GM18951 (cell line): Measurements from ENCODE around the gene LTBP1.

ENCODE experiments used
- POLR2A ChIP-seq: IDR thresholded peaks from 4 replicates; pipeline ENCODE4 v1.6.1; 2011; ENCODE audit warnings: mild to moderate bottlenecking; ENCODE audit not compliant: insufficient read length, insufficient read depth; ENCODE audit errors: extremely low read depth
- in situ Hi-C: fragments of 300-500 bp; cut with MboI; formaldehyde crosslinking; loops from one replicate; pipeline ENCODE4 v1.12.0; 2022; ENCODE audit warnings: low sequenced_read_pairs, mixed read lengths, inconsistent platforms; ENCODE audit not compliant: unreplicated experiment

LTBP1 gene

DNA sequence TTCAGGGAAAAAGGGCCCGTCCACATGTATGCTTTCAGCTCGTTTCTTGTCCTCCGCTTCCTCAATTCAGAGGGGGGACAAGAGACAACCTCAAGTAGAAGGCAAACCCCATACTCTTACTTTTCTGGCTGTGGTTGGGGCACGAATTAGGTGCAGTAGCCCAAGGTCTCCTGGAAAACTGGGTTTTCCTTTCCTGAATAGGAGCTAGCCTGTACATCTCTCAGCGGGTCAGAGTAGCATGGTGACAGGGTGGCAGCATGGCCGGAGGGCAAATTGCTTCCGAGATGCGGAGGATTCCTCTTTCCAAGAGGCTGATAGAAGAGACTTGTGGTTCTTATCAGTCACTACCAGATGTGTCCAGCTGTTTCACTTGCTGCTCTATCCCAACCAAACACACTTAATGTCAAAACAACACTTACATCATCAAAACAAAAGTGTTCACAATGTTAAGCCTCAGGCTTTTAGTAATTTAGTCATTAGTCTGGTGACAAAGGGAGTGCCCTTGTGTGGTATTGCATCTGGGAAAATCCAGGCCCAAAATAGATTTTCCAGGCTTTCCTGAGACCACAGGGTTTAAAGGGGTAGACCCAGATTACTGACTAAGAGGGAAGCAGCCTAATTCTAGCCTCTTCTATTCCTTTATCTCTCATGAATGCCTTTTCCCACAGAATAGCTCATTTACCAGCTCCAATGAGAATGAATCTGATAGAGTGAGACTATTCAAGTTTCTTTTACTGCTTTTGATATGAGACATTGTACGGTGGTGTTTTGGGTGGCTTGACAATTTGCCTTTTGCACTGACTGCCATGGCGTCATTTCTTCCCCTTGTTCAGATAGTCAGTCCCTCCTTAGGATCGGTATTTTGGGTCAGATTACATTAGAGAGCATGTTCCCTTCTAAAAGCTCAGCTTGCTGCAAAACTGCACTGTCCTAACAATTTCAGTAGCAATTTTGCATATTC, 162.0 kb downstream of the LTBP1 start:
- in situ Hi-C loops: no loop called here
- no peak for TF ChIP-seq POLR2A

DNA sequence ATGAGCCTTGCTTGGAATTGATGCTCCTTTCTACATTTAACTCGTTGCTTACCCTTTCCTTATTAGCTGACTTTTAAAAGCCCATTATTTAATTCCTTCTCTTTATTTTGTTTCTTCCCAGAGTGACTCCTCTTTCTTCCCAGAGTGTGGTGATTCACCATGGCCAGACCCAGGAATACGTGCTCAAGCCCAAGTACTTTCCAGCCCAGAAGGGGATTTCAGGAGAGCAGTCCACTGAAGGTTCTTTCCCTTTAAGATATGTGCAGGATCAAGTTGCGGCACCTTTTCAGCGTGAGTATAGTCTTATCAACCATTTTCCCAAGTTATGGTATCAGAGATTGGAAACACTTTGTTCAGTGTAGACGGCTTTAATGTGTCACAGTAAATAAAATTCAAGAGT, 163.7 kb downstream of the LTBP1 start:
- TF ChIP-seq POLR2A: no peak
- in situ Hi-C loops: no loop called here

DNA sequence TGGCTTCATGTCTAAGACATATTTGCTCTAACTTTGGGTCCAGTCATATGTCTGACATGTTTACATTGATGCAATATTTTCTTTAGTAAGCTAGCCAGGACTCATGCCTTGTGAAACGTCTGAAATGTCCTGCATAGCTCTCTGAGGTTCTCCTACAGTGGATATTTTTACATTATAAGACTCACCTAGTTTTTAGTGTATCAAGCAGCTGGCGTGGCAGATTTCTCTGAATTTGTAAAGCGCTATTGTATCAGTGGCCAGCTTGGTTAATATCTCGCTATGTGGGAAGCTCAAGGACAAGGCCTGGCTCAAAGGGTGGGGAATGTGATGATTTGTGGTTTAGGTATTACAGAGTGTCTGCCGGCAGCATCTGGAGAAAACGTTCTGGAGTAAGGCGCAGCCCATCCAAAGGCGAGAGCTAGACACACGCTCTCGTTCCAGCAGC, 164.3 kb downstream of the LTBP1 start:
- no peak for TF ChIP-seq POLR2A
- in situ Hi-C loops: no loop called here

DNA sequence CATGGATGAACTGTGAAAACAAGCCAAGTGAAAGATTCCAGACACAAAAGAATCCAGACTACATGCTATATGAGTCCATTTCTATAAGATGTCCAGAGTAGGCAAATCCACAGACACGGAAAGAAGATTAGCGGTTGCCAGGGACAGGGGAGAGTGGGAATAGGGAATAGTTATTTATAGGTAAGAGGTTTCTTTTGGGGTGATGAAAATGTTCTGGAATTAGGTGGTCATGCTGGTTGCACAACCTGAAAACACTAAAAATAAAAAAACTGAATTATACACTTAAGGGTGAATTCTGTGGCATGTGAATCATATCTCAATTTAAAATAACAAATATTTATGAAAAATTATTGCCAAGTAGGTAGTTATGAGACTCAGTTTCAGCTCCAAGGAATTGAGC, 168.4 kb downstream of the LTBP1 start:
- in situ Hi-C loops: no loop called here
- no peak for TF ChIP-seq POLR2A

DNA sequence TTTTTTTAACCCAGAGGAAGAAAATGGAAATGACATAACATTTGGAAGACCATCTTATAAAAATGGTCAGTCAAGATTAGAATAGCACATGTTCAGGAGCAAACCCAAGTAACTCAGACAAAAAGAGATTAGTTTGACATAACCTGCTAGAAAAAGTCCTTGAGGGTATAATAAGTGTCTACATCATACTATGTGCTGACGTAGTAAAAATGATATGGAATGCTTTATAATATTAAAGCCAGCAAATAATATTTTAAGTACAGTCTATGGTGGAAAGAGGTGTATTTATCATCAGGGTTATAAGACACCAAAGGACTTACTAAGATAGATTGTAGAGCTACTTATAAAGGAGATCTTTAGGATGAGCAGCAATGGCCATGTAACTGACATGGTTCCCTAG, 169.0 kb downstream of the LTBP1 start:
- TF ChIP-seq POLR2A: no peak
- in situ Hi-C loops: no loop called here

DNA sequence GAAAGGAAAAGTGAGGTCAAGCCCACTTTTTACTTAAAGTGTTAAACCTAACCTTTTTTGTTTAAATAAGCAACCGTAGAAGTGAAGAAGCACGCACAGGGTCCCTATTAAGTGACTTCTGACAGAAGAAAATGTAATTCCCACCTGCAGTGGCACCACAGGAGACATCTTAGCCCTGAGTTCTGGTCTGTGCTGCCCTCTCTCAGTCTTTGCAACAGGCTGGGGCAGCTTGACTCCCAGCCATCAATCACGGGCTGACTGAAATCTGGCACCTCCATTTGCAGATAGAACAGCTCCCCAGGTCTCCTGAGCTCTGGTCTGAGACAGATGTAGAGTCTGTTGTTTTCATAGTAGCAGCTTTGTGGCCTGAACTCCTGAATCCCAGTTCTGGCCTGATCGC, 170.0 kb downstream of the LTBP1 start:
- in situ Hi-C loops: no loop called here

DNA sequence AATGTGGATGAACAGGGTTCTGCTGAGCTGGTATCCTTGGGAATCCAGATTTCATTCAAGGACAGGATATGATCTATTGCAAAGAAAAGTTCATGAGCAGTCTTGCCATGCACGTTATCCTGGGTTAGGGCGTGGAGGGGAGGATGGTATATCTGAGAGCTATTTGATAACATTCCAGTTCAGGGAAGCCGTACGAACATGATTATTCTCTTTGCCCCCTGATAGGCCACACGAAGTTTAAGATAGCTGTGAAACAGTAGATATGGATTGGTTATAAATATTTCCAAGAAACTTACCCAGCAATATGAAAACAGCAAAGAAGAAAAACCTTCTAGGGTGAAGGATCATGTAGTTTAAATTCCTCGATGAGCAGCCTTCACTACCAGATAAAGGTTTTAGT, 171.9 kb downstream of the LTBP1 start:
- in situ Hi-C loops: no loop called here
- TF ChIP-seq POLR2A: no peak

More for the DNA sequence above, 170.0 kb downstream of the LTBP1 start:
- no peak for TF ChIP-seq POLR2A

DNA sequence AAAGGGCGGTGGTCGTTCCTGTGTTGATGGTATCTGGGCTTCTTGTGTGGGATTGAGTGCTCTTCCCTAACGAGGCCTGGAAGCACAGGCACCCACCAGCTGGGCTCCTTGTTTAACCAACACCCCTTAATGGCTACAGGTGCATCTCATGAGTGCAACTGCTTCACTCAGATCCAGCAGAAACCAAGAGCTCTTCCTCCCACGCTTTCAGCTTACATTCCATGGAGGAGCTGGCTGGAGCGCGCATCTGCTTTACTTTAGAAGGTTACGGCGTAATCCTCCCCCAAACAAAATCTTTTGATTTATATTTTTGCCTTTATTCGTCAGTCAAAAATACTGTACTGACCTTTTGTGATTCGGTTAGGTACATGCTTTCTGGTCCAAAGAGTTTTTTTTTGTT, 174.7 kb downstream of the LTBP1 start:
- in situ Hi-C loops: no loop called here
- TF ChIP-seq POLR2A: no peak

DNA sequence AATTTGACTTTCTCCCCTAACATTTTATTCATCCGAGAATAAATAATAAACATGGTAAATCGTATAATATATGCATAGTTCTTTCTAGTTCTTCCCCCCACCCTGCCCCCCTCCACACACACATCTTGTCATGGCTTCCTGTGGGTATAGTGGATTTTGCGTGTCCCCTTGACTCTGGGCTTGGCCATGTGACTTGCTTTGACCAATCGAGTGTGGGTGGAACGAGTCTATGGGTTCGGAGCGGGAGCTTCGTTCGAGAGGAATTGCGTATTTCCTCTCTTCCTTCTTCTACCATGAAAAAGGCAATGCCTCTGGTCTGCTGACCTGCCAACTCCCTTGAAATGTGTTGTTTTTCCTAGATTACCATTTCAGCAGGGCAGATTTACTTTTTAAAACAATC, 175.2 kb downstream of the LTBP1 start:
- no peak for TF ChIP-seq POLR2A
- in situ Hi-C loops: no loop called here

DNA sequence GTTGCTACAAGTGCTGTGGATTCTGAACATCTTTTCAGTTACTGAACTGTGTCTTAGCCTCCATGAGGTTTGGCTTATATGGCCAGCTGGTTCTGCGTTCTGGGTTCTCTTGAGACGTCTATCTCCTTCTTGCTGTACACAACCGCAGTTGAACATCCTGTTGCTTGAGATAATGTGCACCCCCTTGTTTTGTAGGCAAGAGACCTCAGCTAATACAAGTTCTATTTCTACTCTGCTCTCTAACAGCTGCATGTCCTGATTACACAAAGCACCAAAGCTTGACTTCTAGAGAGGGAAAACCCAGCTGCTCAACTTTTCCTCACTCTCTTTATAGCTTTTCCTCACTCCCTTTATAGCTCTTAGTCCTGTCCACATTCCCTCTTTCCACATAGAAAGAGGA, 176.0 kb downstream of the LTBP1 start:
- in situ Hi-C loops: no loop called here
- TF ChIP-seq POLR2A: no peak

DNA sequence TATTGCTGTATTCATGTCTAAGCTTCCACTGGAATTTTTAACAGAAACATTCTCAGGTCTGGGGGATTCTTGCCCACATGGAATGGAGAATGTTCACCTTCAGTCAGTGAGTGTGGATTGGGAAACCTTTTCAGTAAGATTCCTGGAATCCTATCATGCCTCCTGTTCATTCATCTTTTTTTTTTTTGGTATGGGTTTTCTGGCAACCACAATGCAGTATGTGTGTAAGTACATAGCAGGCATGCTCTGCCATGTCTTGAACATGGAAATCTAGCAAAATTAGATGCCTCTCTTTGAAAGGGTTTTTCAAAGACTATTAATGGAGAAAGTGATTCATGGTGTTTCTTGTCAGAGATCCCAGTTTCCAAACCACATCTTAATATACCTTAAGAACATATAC, 176.5 kb downstream of the LTBP1 start:
- in situ Hi-C loops: no loop called here
- TF ChIP-seq POLR2A: no peak

DNA sequence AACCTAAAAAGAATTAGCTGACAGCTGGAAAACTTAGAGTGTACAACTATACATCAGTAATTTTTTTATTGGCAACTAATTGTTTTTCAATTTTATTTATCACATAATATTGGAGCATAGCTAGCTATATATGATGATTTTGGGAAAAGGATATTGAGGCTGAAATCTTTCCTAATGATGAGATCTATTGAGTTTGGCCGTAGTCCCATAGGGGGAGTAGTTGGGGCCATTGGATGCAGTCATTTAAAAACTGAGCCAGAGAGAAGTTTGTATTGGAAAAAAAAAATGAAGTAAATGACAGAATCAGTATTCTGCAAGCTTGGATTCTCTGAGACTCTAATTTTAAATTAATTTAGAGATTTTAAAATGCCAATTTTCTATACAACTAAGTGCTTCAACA, 179.8 kb downstream of the LTBP1 start:
- in situ Hi-C loops: no loop called here
- TF ChIP-seq POLR2A: no peak

DNA sequence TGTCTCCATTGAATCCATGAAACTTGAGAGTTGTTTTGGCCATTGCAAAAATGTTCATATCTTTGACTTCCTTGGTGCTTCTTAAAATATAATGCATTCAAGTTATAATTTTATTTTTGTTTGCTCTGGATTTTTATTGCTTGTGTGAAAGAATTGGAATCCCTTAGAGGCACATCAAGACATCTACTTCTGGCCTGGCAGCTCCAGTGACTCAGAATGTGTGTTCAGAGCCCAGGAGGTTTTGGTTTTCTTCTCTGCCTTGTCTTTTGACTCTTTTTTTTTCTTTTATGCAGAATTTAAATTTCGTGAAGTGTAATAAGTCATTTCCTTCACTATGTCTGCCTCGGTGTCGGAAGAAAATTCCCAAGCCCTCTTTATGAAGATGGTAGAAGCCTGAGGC, 180.2 kb downstream of the LTBP1 start:
- in situ Hi-C loops: no loop called here
- TF ChIP-seq POLR2A: no peak
